Kasumi-1 (cell line): ENCODE measurements around the gene ZDHHC14.

Experiments
- DNase-seq, 2 experiments: peaks; one replicate each; lab custom pipeline; 2025; lab: John Stamatoyannopoulos, UW

ZDHHC14 gene

GRCh38 chr6:157621406-157621805 is 240.4 kb downstream of the ZDHHC14 start:
- no peak for DNase-seq

GRCh38 chr6:157622427-157622826 is 241.4 kb downstream of the ZDHHC14 start:
- DNase-seq: no peak

GRCh38 chr6:157625111-157625510 is 244.1 kb downstream of the ZDHHC14 start:
- no peak for DNase-seq

GRCh38 chr6:157625764-157626163 is 244.8 kb downstream of the ZDHHC14 start:
- no peak for DNase-seq

- DNase-seq: no peak
Observed at GRCh38 chr6:157627195-157627966, 246.4 kb downstream of the ZDHHC14 start.

GRCh38 chr6:157628463-157628862 is 247.5 kb downstream of the ZDHHC14 start:
- DNase-seq: no peak

GRCh38 chr6:157629220-157629619 is 248.2 kb downstream of the ZDHHC14 start:
- peak; percentile 52 to 74 for DNase-seq

- DNase-seq: no peak
Observed at GRCh38 chr6:157630463-157631080, 249.6 kb downstream of the ZDHHC14 start.

- DNase-seq: no peak
Observed at GRCh38 chr6:157631412-157631811, 250.4 kb downstream of the ZDHHC14 start.

- DNase-seq: no peak
Observed at GRCh38 chr6:157631838-157632614, 251.0 kb downstream of the ZDHHC14 start.

- no peak for DNase-seq
Observed at GRCh38 chr6:157632821-157633220, 251.8 kb downstream of the ZDHHC14 start.

GRCh38 chr6:157634546-157634945 is 253.6 kb downstream of the ZDHHC14 start:
- DNase-seq: no peak

GRCh38 chr6:157635388-157636244 is 254.6 kb downstream of the ZDHHC14 start:
- DNase-seq: no peak

GRCh38 chr6:157637516-157637915 is 256.5 kb downstream of the ZDHHC14 start:
- DNase-seq: no peak

- no peak for DNase-seq
Observed at GRCh38 chr6:157637941-157638662, 257.1 kb downstream of the ZDHHC14 start.

- DNase-seq: no peak
Observed at GRCh38 chr6:157638779-157639178, 257.8 kb downstream of the ZDHHC14 start.

- no peak for DNase-seq
Observed at GRCh38 chr6:157640746-157641451, 259.9 kb downstream of the ZDHHC14 start.

GRCh38 chr6:157641837-157642236 is 260.8 kb downstream of the ZDHHC14 start:
- no peak for DNase-seq

- no peak for DNase-seq
Observed at GRCh38 chr6:157642736-157643135, 261.7 kb downstream of the ZDHHC14 start.

- DNase-seq: no peak
Observed at GRCh38 chr6:157644043-157644810, 263.2 kb downstream of the ZDHHC14 start.
